Stimulated activated CD8-positive, alpha-beta memory T cell treated with anti-CD3 and anti-CD28 coated beads, Interleukin-15, amount 100 ng/mL, for 48 hours (primary cell): ENCODE results near the gene JAML.
A peak's percentile ranks its signal among the peaks of the same experiment; 100 is the strongest.
"Not testable (repeated sequence)": the region's sequence is repeated elsewhere in the genome, so short reads cannot be mapped to it uniquely, and the experiment has no call there.

Experiments
- DNase-seq, 2 donors: peaks; one replicate each; pipeline ENCODE4 v3.0.0-alpha.2; 2020; ENCODE audit warnings: low read depth in 2 of 2

JAML gene

GRCh38 chr11:118193910-118194566 is 30.8 kb downstream of the JAML start:
- no peak for DNase-seq

DNA sequence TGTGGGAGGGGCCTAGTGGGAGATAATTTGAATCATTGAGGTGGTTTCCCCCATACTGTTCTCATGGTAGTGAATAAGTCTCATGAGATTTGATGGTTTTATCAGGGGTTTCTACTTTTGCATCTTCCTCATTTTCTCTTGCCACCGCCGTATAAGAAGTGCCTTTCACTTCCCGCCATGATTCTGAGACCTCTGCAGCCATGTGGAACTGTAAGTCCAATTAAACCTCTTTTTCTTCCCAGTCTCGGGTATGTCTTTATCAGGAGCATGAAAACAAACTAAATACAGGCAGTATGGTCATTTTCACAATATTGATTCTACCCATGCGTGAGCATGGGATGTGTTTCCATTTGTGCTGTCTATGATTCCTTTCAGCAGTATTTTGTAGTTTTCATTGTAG is 32.0 kb downstream of the JAML start:
- not testable (repeated sequence) for DNase-seq

- DNase-seq = not testable (repeated sequence)
Observed at GRCh38 chr11:118190942-118191506, 33.8 kb downstream of the JAML start.

DNA sequence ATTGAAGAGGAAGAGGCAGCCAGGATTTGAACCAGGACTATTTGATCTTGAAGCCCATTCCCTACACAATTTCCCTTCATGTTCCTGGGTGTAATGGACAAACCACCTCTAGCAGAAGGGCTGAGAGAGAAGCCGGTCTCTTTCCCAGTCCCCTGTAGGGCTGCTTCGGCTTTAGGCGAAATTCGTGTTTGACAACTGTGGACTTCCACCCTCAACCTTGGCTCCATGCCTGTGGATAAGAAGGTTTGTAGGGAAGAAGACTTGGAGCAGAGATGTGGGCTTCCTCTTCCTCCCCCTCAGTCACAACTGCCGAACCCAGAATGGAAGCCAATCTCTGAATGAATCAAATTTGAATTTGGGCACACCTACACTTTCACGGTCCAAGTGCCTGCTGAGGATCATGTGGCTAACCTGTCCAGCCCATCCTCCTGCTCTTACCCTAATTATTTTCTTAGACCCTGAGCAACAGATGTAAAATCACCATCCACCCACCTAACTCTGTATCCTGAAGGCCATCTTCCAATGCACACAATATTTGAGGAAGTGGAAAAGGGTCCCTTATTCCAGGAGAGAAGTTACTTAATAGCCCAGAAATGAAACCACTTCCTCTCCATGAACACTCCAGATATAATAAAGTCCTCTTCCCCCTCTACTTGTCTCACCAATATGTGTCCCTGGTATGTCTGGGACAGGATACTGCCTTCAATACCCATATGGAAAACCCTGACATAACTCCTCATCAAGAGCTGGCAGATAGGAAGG is 38.3 kb downstream of the JAML start:
- no peak for DNase-seq

DNA sequence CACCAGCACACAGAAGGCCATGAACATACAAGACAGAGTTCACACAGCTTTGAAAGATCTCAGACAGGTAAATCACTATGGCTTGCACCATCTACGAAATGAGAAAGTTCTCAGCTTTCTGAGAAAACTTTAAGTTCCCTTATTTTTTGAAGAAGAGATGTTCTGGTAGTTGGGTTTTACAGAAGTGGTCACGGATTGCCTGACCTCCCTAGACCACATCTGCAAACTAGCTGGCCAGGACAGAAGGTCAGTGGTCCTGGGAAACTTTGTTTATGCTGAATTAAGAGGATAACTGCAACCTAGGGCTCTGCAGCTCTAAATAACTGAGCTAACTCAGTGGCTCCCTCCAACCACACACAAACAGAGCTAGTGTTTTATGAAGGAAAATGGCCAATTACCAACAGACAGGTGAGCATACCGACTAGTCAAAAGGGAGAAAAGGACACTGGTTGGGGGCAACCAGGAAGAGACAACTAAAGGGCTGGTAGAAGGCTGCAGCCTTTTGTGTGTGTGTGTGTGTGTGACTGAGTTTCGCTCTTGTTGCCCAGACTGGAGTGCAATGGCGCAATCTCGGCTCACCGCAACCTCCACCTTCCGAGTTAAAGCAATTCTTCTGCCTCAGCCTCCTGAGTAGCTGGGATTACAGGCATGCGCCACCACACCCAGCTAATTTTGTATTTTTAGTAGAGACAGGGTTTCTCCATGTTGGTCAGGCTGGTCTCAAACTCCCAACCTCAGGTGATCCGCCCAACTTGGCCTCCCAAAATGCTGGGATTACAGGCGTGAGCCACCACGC is 39.8 kb downstream of the JAML start:
- no peak for DNase-seq

DNA sequence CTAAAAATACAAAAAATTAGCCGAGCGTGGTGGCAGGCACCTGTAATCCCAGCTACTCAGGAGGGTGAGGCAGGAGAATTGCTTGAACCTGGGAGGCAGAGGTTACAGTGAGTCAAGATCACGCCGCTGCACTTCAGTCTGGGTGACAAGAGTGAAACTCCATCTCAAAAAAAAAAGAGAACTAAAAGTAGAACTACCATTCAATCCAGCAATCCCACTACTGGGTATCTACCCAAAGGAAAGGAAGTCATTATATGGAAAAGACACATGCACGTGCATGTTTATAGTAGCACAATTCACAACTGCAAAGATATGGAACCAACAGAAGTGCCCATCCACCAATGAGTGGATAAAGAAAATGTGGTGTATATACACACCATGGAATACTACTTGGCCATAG is 41.1 kb downstream of the JAML start:
- not testable (repeated sequence) for DNase-seq

DNA sequence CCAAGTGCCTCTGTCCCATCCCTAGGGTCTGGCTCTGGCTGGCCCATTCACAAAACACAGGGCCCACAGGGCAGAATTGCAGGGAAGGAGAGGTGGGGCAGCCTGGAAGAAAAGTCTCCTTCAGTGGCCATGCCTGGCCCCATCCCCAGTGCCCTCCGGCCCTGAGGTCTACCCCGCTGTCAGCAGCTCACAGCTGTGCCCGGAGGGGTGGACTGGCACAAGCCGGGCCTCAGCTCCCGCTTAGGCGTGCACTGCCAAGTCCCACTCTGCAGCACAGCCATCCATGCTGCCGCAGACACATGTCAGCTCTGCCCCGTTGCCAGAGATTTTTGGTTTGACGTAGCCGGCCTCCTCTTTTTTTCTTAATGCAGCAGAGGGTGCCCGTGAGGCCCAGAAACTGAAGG is 44.5 kb downstream of the JAML start:
- no peak for DNase-seq

DNA sequence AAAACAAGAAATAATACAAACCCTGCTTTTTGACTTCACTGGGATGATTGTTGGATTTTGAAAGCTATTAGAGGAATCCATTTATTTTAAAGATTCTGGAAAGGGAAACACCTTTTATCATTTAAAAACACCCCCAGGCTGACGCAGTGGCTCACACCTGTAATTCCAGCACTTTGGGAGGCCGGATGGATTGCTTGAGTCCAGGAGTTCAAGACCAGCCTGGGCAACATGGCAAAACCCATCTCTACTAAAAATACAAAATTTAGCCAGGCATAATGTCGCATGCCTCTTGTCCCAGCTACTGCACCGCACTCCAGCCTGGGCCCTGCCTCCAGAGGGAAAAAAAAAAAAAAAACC is 48.1 kb downstream of the JAML start:
- DNase-seq = no peak

DNA sequence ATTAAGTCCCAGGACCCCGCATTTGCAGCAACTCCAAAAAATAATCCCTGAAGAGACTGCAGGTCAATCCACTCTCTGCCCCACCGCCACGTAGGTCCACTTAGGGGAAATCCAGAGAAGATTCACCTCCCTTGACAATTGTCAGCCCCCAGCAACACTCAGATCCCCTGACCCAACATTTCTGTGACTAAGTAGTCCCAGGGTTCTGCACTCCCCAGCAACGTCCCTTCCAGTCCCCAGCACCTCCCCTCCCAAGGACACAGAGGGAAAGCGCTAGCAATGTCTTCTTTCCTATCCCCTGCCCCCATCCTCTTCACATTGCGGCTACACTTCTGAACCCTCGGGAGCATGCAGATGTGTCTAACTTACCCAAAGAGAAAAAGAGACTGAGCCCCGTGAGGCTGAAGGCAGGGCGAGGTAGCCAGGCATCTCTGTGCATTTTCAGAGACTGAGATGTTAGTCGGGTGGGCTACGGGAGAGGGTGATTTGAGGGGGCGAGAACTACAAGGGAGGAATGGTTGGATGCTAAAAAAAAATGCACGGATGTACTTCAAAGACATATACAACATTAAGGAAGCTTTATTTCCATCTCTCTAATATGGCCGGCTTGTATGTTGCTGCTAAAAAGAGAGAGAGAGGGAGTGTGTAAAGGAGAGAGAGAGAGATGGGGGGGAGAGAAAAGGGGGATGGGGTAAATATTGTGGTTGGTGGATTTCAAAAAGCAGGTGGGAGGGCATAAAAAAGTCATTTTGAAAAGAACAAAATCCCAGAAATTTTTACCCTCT is 48.6 kb downstream of the JAML start, which contains the start of gene SCN2B:
TSS of gene SCN2B (minus strand) at position 647 of the 785 bp plus-strand sequence. CDS start at position 439, 208 bp downstream.
- no peak for DNase-seq

DNA sequence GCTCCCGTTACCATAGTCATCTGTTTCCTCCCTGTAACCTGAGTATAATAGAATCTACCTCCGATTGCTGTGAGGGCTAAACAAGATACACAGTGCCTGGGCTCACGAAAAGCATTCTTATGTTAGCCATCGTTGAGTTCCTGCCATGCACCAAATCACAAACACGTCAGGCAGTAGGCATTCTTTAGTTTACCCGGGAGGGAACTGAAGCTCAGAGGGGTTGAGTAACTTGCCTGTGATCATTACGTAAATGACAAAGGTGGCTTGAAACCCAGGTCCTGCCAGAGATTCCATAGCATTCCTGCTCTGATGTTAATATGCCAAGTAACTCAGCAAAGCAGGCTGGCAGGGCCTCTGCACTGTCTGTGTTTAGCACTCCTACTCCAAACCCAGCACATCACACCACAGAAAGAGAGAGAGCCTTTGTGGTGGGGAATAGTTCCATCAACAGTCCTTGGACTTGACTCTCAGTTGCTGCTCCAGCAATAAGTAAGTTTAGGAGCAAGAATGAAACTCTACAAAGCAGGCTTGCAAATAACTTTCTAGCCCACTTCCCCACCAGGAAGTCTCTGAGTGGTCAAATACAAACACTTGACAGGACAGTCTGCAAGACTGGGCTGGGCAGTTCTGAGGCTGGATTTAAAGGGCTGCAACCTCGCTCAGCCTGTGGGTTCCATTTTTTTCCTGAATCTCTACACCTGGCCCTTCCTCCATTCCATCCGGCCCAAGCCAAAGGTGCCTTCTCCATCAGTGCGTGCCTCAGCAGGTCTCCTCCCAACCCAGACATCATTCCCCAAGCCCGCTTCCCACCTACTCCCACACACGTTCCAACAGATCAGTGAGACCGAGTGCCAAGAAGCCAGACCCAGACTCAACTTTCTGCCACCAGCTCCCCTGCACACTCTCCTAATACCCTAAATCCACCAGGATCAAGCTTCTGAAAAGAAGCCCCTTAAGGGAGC is 49.5 kb downstream of the JAML start:
- no peak for DNase-seq

- no peak for DNase-seq
Observed at GRCh38 chr11:118174006-118174567, 50.7 kb downstream of the JAML start.

DNA sequence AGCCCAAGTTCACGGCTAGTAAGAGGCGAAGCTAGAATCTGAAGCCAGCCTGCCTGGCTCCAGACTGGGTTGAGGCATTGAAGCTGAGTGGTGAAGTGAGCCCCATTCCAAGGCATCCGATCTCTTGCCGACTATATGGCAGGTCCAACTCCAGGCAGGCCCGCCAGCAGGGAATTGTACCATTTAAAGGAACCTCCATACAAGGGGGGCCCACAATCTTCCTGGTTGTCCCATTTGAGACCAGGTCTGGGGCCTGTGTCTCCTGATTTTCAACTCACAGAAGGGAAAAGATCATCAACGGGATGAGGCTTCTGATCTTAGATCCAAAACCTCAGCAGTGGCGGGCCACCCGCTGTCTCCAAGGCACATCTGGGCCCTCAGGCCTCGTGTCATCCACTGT is 52.5 kb downstream of the JAML start:
- DNase-seq = no peak

GRCh38 chr11:118171269-118172062 is 53.3 kb downstream of the JAML start:
- peak; percentile 28 to 30 for DNase-seq

- DNase-seq = no peak
Observed at GRCh38 chr11:118170882-118171268, 53.9 kb downstream of the JAML start.

DNA sequence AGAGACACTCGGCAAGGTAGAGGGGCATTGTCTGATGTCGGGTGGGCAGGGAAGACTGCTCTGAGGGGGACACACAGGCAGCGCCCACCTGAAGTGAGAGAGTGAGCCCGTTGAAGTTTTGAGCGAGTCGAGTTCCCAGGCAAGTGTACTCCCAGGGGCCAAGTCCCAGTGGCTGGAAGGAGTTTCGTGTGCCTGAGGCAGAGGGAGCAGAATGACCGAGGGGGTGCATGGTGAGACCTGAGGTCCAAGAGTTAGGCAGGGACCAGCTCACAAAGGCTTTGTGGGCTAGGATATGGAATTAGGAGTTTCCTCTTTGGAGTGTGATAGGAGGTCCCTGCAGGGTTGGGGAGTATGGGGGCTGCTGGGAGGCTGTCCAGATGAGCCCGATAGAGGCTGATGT is 54.6 kb downstream of the JAML start:
- no peak for DNase-seq

GRCh38 chr11:118169300-118170140 is 55.3 kb downstream of the JAML start:
- DNase-seq = no peak

GRCh38 chr11:118168751-118169150 is 56.1 kb downstream of the JAML start:
- no peak for DNase-seq

GRCh38 chr11:118168316-118168715 is 56.5 kb downstream of the JAML start:
- no peak for DNase-seq
